Effector CD8-positive, alpha-beta T cell (primary cell): ENCODE data around the gene DSG2.
"Not testable (repeated sequence)": the region's sequence is repeated elsewhere in the genome, so short reads cannot be mapped to it uniquely, and the experiment has no call there.

ENCODE experiments used
- DNase-seq: peaks from one replicate; lab custom pipeline; 2025; lab: John Stamatoyannopoulos, UW

Gene DSG2

DNA sequence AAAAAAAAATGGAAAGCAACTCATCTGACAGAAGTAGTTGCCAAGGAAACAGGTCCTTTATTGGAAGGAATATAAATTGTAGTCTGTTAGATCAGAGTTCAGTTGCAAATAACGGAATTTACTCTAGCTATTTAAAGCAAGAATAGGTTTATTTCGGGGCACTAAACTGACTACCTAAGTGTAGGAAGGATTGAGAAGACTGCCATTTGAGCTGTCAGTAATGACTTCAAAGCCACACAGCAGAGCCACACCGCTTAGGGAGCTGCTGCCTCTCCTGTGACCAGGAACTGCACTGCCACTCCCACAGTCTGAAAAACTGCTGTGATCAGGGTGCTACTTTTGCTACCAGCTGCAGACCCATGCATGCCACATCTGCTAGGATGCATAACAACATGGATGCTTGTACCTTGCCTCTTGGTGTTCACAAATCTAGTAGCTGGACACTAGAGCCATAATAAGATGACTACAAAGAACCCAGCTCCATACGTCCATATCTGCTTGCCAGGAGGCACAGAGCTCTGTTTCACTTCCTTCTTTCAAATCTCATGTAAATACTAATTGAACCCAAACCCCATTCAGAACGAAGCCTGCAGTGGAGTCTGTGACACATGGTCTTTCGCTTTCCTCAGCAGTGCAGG lies 2.2 kb downstream of the DSG2 start:
- DNase-seq = no peak

DNA sequence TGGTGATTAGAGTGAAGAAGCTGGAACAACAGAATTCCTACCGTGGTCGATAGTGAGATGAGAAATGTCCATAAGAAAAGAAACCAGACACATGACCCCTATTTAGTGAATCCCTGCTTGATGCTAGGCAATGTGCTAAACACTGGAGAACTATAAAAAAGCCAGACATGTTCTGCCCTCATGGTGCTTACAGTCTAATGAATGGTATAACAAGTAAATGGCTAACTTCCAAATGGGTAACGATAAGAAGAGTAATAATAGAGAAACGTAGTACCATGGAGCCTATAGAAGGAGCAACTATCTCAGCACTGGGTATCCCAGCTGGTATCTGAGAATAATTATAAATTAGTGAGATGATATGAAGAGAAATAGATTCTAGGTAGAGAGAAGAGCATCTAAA lies 5.0 kb downstream of the DSG2 start:
- DNase-seq = no peak

DNA sequence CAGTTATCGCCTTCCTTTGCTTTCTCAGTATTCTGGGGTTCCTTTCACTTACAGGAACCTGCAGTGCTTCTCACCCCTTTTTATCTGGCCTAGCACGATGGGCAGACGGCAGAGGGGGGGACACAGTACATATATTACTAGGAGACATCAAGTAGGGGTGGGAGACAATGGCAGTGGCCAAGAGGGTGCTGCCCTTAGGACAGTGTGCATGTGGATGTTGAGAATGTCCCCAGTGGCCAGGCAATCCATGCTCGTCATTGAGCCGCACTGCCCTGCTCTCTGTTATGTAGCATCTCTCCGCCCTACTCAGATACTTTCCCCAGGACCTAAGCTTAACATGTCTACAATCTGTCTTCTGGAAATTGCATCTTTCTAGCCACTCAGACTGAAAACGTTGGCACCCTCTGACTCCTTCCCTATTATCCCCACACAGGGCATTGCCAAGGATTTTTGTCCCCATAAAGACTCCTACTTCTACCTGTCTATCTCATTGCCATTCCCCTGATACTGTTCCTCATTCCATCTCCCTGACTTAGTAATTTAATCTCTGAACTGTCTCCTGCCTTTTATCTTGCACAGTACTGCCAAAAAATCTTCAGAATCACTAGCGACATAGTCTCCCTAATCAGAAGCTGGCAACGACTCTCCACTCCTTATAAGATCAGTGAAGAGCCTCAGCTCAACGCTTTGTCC lies 6.6 kb downstream of the DSG2 start:
- DNase-seq = no peak

DNA sequence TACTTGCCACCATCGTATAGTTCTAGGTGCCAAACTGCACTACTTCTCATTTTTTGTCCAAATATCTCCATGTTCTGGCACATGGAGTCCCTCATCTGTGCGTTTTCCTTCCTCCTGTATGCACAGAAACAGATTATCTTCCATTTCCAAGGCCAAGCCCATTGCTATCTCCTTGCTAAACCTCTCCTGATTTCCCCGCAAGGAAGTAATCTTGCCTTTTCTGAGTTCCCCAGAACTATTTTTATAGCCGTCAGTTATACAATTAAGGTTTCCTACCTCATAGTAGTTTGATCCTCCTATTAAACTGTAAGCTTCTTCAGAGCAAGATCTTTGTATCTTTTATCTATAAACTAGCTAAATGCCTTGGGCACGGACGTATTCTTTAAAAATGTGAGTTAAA lies 7.2 kb downstream of the DSG2 start:
- no peak for DNase-seq

DNA sequence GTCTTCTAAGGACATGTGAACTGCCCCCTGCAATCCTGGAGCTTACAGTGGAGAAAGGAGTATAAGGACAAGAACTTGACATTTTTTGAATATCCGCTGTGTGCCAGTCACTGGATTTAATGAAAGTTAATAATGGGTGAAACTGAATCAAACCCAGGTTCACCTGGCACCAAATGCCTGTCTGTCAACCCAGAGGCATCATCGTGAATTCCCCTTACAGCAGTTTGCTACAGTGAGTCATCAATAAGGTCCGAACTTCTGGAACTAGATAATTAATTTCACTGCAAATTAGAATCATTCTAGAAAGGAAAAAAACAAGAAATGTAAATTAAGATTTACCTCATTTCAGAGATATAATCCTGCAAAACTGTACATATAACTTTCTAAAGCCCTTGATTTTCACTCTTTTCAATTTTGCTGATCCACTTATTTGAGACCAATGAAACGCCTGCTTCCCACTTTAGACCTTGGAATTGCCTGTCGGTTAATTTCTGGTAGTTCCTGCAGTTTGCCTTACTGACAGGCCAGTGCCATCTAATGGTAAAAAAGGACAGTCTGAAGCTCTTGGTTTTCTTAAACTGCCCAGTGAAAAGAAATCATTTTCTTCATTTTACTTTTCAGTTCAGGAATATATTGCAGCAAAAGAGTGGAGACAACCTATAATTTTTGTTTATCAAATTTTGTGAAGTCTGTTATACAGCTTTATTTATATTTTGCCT lies 8.2 kb downstream of the DSG2 start:
- DNase-seq = no peak

DNA sequence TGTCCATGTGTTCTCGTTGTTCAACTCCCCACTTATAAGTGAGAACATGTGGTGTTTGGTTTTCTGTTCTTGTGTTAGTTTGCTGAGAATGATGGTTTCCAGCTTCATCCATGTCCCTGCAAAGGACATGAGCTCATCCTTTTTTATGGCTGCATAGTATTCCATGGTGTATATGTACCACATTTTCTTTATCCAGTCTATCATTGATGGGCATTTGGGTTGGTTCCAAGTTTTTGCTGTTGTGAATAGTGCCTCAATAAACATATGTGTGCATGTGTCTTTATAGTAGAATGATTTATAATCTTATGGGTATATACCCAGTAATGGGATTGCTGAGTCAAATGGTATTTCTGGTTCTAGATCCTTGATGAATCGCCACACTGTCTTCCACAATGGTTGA lies 9.1 kb downstream of the DSG2 start:
- DNase-seq = not testable (repeated sequence)

DNA sequence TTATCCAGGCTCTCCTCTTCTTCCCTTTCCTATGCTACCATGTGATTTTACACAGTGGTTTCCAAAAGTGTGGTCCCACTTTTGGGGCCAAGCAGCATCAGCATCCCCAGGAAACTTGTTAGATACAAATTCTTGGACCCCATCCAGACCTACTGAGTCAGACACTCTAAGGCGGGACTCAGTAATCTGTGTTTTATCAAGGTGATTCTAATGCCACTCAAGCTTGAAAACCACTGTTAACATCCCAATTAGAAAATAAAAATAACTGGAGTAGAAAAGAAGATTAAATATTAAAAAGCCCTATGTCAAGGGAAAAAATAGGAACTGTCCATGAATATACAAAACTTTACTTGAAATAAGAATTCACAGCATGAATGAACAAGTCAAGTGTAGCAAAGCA lies 10.8 kb downstream of the DSG2 start:
- DNase-seq = no peak

DNA sequence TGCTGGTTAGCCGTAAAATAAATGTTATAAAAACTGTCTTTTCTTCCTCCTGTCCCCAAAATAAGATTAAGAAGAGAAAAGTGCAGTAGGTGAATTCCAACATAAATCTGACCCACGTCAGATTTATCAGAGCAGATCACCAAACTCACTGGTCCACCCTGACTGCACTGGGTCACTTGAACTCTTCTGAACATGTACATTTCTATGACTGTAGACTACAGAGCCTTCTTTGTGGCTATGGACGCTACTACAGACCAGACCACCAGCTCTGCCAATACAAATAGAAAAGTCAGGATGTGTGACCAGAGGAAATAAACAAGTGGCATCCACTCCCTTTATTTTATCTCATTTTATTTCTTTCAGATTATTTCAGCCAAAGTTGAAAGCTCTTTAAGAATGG lies 11.6 kb downstream of the DSG2 start:
- no peak for DNase-seq

DNA sequence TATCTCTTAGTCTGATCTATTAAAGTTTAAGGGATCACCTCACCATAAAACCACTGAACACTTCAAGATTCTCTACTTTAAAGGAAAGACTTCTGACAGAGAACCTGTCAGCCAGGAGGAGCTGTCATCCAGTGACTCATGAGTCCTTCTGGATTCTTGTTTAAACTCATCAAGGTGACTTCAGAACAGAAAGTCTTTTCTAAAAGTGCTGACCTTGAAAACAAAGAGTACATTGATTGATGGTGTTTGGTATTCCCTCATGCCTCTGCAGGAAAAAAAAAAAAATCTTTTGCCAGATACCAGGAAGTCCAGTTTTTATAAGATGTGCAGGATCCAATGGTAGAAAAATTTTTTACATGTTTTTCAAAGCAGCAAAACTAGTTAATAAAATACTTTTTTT lies 12.3 kb downstream of the DSG2 start:
- no peak for DNase-seq

DNA sequence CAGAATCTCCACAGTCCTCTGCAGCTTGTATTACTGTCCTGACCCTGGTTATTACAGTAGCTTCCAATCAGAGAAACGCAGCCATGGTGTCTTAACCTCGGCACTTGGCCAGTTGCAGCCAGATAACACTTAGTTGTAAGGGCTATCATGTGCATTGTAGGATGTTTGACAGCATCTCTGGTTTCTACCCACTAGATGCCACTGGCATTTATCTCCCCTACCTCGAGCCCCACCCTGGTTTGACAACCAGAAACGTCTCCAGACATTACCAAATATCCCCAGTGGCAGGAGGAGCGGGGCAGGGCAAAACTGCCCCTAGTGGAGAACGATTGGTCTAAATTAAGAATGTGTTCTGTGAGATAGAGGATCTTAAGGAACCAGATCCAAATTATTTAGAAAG lies 13.1 kb downstream of the DSG2 start:
- no peak for DNase-seq

DNA sequence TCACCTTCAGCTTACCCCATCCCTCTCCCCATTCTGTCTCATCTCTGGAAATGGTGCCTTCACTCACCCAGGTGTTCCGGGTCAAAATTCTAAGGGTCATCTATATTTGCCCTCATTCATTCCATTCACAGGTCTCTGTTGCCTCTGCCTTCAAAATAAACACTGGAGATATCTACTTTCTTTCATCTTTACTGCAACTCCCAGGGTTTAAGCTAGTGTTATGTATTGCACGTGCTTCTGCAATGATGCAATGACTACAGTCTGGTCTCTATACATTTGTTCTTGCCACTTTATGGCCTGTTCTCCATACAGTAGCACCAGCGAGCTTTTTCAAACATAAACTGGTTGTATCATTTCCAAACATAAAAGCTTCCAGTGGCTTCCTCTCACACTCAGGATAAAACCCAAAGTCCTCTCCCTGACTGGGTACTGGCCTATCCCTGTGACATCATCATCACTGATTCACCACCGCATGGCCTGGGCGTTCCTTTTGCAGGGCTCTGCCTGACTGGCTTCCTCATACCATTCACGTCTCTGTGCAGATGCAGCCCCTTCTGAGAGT lies 14.3 kb downstream of the DSG2 start:
- DNase-seq = no peak

DNA sequence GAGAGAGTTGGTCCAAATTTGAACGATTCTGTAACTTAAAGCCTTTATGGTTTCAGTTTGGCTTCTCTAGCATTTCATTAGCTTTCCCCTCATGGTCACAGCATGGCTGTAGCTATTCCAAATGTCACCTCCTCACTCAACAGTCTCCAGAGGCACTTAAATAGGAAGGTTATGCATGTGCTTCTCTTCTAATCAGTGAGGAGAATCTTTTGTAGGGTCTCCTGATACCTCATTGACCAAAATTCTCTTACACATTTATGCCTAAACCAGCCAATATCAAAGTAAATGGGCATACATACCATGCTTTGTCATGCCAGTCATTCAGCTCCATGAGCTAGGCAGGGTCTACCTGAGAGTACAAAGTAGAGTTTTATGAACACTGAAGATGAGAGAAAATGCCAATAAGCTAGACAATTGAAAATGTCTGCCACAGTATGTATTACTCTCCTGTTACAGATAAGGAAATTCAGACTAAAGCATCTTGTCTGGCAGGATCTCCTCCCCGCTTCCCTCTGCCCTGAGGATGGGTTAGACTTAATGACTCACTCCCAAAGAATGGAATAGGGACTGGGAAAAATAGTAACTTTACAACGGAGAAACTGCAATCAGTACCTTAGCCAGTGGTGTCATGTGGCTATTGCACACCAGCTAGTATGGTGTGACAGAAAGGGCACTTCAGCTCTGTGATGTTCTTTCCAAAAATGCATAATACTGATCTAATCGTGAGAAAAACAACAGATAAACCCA lies 15.4 kb downstream of the DSG2 start:
- DNase-seq = no peak

DNA sequence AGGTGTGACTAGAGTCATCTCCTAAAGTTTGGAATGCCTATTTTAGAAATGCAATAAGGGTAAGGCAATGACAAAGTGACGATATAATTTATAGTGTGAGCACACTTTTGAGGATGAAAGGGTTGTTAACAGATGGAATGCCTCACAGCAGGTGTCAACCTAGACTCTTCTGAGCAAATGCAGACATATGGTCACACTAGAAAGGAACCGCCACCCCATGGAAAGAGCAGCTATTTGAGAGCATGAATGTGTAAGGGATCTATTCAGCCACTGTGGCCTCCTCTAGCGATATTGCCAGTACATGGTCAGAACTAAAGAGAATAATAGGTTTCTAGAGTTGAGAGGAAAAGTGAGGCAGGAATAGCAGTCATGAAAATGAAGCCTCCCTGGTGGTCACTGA lies 18.5 kb downstream of the DSG2 start:
- DNase-seq = no peak

DNA sequence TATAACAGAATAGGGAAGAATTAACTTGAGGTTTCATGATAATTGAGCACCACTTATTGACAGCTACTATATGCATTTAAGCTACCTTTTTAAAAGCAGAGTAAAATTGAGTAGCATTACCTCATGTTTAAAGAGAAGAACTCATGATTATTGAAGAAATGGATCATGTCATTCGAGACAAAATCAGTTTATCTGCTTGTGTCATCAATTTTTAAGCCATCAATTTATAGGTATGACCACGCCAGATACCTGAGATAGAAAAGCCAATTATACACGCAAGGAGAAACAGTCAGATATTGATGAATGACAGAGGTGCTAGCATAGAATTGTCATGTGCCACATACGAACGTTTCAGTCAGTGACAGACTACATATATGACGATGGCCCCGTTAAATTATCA lies 28.4 kb downstream of the DSG2 start:
- no peak for DNase-seq

DNA sequence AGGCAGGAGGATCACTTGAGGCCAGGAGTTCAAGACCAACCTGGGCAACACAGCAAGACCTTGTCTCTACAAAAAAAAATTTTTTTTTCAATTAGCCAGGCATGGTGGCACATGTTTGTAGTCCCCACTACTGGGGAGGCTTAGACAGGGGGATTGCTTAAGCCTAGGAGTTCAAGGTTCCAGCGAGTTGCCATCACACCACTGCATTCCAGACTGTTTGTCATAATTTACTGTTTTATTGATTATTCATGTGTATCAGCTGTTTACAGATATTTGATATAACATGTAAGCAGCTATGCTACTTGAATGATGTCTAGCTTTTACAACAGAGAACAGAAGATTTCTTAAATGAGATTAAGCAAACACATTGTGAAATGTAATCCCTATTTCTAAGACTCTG lies 35.3 kb downstream of the DSG2 start:
- DNase-seq = no peak

DNA sequence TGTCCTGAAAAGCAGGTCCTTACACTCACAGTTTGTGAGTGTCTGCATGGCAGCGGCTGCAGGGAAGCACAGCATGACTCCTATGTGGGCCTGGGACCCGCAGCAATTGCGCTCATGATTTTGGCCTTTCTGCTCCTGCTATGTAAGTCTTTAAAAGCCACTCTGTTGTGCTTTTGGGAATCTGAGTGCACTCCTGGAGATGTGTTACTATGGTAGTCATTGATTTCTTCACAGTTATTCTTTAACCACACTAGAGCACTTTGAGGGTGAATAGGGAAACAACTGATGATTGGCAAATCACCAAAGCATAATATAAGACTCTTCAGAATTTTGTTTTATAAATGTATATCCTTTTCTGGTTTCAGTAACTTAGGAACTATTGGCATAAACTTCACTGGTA lies 40.9 kb downstream of the DSG2 start:
- DNase-seq = no peak

DNA sequence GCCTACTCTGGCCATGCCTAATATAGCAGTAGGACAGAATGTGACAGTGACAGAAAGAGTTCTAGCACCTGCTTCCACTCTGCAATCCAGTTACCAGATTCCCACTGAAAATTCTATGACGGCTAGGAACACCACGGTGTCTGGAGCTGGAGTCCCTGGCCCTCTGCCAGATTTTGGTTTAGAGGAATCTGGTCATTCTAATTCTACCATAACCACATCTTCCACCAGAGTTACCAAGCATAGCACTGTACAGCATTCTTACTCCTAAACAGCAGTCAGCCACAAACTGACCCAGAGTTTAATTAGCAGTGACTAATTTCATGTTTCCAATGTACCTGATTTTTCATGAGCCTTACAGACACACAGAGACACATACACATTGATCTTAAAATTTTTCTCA lies 48.5 kb downstream of the DSG2 start:
- DNase-seq = no peak

DNA sequence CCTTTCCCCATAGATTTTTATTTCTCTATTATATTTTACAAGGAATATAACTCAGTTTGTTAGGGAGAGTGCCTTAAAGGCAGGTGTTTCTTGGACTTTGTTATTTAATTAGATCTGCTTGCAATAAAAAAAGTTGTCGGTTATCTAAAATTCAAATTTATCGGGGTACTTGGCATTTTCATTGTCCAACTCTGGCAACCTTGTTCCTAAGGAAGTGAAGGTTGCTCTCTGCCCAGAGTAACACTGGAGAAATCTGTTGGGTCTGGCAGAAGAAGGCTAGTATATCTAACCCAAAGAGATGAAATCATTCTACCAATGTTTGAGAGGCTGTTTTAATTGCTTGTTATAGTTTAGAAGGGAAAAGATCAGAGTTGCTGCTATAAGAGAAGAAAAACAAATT lies 50.9 kb downstream of the DSG2 start:
- DNase-seq = no peak

DNA sequence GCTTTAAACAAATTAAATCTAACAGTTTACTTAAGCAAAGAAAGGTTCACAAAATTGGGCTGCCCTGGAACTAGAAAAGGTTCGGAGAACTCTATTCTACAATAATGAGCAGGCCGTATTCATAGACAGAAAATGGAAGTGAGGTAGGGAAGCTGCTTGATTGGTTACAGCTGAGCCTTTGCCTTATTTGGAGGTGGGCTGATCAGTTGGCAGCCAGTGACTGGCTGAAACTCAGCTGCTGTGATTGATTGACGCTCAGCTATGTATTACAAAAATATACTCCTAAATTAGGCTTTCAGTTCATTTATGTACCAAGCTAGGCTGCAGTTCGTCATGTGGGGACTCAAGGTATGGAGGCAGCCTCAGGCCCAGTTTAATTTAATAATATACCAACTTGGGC lies 51.4 kb downstream of the DSG2 start:
- no peak for DNase-seq

DNA sequence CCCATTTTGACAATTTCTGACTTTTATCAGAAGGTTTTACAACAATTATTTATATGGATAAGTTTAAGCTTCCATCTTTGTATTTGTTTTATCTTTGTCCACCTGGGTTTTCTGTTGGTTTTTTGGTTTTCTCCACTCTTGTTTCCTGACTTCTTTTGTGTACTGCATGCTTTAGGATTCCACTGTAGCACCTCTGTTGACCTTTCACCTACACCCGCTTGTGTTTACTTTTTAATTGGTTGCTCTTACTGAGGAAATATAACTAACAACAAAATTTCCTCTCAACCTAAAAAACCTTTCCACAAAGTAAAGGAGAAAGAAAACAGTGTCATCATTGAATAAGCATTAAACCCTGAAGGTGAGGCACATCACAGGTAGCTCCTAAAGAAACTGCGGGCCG lies 53.9 kb downstream of the DSG2 start:
- DNase-seq = no peak

DNA sequence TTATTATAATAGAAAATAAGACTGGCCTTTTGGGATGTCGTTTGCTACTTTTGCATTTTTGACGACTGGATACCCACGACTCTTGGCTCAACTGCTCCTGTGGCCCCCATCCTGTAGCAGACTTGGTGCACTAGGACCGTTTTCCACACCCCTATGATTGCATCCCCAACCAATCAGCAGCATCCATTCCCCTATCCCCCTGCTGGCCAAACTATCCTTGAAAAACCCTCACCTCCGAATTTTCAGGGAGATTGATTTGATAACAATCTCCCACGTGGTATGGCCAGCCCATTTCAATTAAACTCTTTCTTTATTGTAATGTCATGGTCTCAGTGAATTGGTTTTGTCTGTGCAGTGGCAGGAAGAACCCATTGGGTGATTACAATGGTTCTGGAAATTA lies 55.8 kb downstream of the DSG2 start:
- DNase-seq = no peak

DNA sequence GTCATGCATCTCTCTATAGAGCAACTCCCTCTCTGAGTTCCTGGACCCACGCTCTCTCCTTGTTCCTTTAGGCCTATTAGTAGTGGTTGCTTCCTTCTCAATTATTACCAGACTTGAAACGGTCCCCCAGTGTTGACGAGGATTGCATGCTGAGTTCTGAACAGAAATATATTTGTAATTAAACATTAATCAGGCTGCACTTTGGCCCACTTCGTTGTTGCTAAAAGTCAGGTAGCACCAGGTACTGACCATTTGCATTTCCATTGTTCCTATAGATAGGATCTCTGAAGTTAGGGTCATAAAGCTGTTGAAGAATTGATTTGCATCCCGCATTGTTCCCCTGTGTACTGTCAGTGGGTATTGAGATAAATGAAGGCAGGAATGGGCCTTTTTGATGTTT lies 56.8 kb downstream of the DSG2 start:
- no peak for DNase-seq
